ENCODE data around the gene NKAIN4. TPM values are rescaled to one million over a fixed set of nuclear protein-coding genes. Genes with fewer than 3 reads are reported as not detected.

The NKAIN4 gene
- total RNA-seq, 4 donors from 2014 or later: not detected

DNA sequence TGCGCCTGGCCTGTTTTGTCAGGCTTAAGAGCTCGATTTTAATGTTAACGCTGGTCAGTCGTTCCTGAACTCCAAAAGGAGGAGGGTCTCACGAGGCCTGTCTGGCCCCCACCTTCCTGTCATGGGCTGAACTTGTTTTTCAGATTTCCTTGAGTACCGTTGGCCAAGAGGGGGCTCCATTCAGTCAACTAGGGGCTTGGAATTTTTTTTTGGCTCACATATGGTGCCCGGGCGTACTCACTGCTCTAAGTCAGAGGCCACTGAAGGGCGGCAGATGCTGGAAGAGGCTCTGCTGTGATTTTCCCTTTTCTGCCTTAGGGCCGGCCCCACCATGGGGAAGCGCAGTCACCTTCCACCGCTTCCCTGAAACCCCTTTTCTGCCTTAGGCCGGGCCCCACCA lies 25.5 kb downstream of the NKAIN4 start:
- ATAC-seq (ENCODE audit: low FRiP score): no peak
- DNase-seq (ENCODE audit: low spot score): no peak
- TF ChIP-seq, protein P1, sequence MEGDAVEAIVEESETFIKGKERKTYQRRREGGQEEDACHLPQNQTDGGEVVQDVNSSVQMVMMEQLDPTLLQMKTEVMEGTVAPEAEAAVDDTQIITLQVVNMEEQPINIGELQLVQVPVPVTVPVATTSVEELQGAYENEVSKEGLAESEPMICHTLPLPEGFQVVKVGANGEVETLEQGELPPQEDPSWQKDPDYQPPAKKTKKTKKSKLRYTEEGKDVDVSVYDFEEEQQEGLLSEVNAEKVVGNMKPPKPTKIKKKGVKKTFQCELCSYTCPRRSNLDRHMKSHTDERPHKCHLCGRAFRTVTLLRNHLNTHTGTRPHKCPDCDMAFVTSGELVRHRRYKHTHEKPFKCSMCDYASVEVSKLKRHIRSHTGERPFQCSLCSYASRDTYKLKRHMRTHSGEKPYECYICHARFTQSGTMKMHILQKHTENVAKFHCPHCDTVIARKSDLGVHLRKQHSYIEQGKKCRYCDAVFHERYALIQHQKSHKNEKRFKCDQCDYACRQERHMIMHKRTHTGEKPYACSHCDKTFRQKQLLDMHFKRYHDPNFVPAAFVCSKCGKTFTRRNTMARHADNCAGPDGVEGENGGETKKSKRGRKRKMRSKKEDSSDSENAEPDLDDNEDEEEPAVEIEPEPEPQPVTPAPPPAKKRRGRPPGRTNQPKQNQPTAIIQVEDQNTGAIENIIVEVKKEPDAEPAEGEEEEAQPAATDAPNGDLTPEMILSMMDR (IDR thresholded peaks at IDR 0.05): no peak

DNA sequence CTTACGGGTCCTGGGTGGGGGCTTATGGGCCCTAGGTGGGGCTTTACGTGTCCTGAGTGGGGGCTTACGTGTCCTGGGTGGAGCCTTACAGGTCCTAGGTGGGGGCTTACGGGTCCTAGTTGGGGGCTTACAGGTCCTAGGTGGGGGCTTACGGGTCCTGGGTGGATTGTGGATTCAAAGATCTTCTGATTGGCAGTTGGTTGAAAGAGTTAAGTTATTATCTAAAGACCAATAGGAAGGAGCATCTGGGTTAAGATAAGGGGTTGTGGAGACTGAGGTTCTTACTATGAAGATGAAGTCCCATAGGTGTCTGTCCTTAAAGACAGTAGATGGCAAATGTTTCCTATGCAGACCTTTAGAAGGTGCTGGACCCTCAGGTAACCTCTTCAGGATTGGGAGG lies 27.0 kb downstream of the NKAIN4 start:
- DNase-seq (ENCODE audit: low spot score): no peak
- TF ChIP-seq, protein P1 (IDR thresholded peaks at IDR 0.05): no peak
- ATAC-seq (ENCODE audit: low FRiP score): no peak

DNA sequence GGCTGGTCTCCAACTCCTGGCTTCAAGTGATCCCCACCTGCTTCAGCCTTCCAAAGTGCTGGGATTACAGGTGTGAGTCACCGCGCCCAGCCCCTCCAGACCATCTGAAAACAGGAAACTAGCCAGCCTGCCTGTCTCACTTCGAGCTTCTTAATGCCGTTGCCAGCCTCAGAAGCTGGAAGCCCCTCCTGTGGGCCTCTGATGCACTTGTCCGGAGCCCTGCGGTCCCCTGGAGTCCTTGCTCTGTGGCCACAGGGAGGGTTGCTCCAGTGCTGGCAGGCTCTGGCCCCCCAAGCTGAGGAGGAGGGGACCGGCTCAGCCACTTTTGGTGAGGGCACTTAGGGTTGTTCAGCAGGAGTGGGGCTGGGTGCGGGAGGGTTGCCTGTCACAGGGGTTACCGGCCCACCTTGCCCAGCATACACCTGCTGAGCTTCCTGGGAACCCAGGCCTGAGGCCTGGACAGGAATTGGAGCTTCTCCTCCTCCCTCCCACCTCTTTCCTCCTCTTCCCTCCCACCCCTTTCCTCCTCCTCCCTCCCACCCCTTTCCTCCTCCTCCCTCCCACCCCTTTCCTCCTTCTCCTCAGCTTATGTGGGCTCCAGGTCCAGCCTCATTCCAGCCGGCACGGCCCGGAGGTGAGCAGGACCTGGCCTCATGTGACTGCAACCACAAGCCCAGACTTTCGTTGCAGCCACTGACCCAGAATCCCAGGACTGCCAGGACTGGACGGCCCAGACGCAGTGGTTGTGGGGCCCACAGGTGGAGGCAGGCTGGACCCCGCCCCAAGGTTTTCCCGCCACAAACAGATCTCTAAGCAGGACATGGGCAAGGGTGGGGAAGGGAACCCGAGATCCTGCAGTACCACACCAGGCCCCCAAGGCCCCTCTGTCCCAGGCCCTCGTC lies 28.0 kb downstream of the NKAIN4 start:
- ATAC-seq (ENCODE audit: low FRiP score): no peak
- DNase-seq (ENCODE audit: low spot score): no peak
- TF ChIP-seq, protein P1 (IDR thresholded peaks at IDR 0.05): no peak

DNA sequence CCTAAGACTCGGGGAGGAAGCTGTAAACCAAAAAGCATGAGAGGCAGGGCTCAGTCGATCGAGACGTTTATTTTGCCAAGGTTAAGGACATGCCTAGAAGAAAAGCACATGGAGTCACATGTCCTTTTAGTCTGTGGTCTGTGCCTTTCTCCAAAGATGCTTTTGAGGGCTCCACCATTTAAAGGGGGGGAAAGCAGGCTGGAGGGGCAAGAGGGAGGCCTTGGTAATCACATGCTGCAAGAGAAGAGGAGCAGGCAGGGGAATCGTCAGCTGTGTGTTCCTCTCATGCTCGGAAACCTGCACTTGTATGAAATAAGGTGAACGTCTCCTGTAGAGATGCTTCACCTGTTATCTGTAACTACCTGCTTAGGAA lies 29.2 kb downstream of the NKAIN4 start:
- ATAC-seq (ENCODE audit: low FRiP score) (no peak), DNase-seq (ENCODE audit: low spot score) (no peak)
- TF ChIP-seq, protein P1 (IDR thresholded peaks at IDR 0.05): no peak

DNA sequence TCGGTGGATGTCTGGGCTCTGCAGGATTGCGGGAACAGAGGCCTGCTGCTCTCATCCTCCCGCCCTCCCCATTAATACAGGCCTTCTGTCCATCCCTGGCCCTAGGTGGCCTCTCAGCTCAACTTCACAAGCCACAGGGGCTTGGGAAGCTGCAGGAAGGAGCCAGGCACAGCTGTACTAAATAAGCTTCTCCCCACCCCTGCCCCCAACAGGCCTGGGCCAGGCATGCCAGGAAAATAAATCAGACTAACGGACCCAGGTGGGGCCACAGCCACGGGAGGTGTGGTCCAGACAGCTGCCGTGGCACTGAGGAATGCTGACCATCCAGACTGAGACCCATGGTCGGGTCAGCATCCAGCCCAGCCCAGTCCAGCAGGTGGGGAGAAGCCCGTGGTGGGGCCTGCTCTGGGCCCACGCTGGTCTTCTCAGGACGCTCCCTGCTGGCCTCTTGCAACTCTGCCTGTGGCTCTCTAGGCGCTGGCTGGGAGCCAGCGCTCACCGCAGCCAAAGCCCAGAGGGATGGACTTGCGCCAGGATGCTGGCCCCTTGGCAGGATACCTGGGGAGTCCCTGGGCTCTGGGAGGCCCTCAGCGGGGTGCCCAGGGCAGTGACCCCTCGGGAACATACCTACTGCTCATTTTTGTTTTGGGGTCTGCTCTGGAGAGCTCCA lies 29.7 kb downstream of the NKAIN4 start:
- TF ChIP-seq, protein P1 (IDR thresholded peaks at IDR 0.05): no peak
- ATAC-seq (ENCODE audit: low FRiP score) (no peak), DNase-seq (ENCODE audit: low spot score) (no peak)

DNA sequence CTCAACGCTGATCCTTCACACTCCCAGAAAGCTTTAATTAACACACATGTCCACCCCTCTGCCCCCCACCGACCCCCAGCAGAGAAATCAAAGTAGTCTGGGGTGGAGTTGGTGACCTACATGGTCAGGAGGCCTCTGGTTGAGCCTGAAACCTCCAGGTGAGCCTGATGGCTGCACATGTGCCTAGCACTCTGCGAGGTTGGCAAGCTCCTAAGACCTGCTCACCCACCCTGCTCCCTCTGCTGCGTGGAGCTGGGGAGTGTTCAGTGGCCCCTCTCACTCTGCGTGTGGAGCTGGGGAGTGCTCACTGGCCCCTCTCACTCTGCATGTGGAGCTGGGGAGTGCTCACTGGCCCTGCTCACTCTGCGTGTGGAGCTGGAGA lies 30.4 kb downstream of the NKAIN4 start:
- no peak for ATAC-seq (ENCODE audit: low FRiP score)
- TF ChIP-seq, protein P1 (IDR thresholded peaks at IDR 0.05): no peak
- no peak for DNase-seq (ENCODE audit: low spot score)

Data from omental fat pad (tissue), 4 donors.